H1 (cell line): ENCODE data around the gene PLEKHG2. TPM values are rescaled to one million over a fixed set of nuclear protein-coding genes. Genes with fewer than 3 reads are reported as not detected.

Source experiments
- CTCF ChIA-PET: fragments of 300-600 bp; sonication (Branson Sonifier 250); formaldehyde crosslinking; loops from one replicate; lab custom pipeline; 2021; ENCODE audit not compliant: partially characterized antibody; lab: Charles Lee
- POLR2A ChIA-PET: fragments of 300-600 bp; sonication (Branson Sonifier 250); formaldehyde crosslinking; loops from one replicate; lab custom pipeline; 2021; ENCODE audit warnings: inconsistent platforms; ENCODE audit not compliant: partially characterized antibody; lab: Charles Lee
- DNase-seq, 2 experiments: peaks; one replicate each; pipeline versions ENCODE4 v3.0.0 to v3.0.0-alpha.2; 2010 to 2022; ENCODE audit warnings: low spot score in 2 of 2, low read depth in 1 of 2, mixed read lengths in 1 of 2
- FAIRE-seq: peaks from 2 replicates; lab custom pipeline; 2011; peaks lifted over from hg19 to GRCh38; lab: Jason Lieb, UNC
- H2AFZ ChIP-seq: 2 replicates; pipeline ENCODE4 v1.8.1; 2012; ENCODE audit warnings: low read length, inconsistent platforms
- H2AK5ac ChIP-seq: 2 replicates; pipeline ENCODE4 v1.6.1; 2013; ENCODE audit warnings: low read depth, low read length
- H2BK120ac ChIP-seq: replicated peaks from 2 replicates; pipeline ENCODE3; 2013; ENCODE audit warnings: low read depth, low read length, inconsistent platforms
- H2BK12ac ChIP-seq: 2 replicates; pipeline ENCODE4 v1.6.1; 2013; ENCODE audit warnings: low read depth, low read length
- H2BK15ac ChIP-seq: 2 replicates; pipeline ENCODE4 v1.6.1; 2013; ENCODE audit warnings: low read length
- H2BK20ac ChIP-seq: 2 replicates; pipeline ENCODE4 v1.6.1; 2013; ENCODE audit warnings: low read length
- H2BK5ac ChIP-seq: 2 replicates; pipeline ENCODE4 v1.6.1; 2013; ENCODE audit warnings: low read depth, low read length
- H3K14ac ChIP-seq: 2 replicates; pipeline ENCODE4 v1.6.1; 2013; ENCODE audit warnings: inconsistent platforms; ENCODE audit not compliant: insufficient read length
- H3K18ac ChIP-seq: 2 replicates; pipeline ENCODE4 v1.6.1; 2013; ENCODE audit warnings: low read length; ENCODE audit errors: extremely low read depth
- H3K23ac ChIP-seq: 2 replicates; pipeline ENCODE4 v1.6.1; 2013; ENCODE audit warnings: inconsistent platforms; ENCODE audit not compliant: insufficient read length
- H3K23me2 ChIP-seq: 2 replicates; pipeline ENCODE4 v1.6.1; 2013; ENCODE audit warnings: low read depth, low read length
- H3K27ac ChIP-seq: 2 replicates; pipeline ENCODE4 v1.6.1; 2011; ENCODE audit warnings: low read depth, low read length, inconsistent platforms
- H3K27me3 ChIP-seq, 4 experiments: replicated peaks in 1 of 4; 1 replicate in 1 of 4; 2 replicates in 3 of 4; pipeline versions ENCODE4 v1.6.1 to v1.8.1; 2011 to 2013; ENCODE audit warnings: low read length in 3 of 4, mild to moderate bottlenecking in 3 of 4, inconsistent platforms in 2 of 4, mixed read lengths in 2 of 4, moderate library complexity in 1 of 4; ENCODE audit not compliant: control insufficient read depth in 3 of 4, insufficient read depth in 3 of 4; ENCODE audit errors: extremely low read depth in 1 of 4
- H3K36me3 ChIP-seq, 4 experiments: 2 replicates each; pipeline versions ENCODE4 v1.6.1 to v1.8.1; 2011 to 2013; ENCODE audit warnings: mild to moderate bottlenecking in 4 of 4, low read length in 3 of 4, moderate library complexity in 2 of 4, control low read depth in 1 of 4, inconsistent platforms in 1 of 4; ENCODE audit not compliant: insufficient read depth in 4 of 4, control insufficient read depth in 2 of 4
- H3K4ac ChIP-seq: replicated peaks from 2 replicates; pipeline ENCODE3; 2013; ENCODE audit warnings: low read length, low read depth, mixed read lengths, inconsistent platforms; ENCODE audit not compliant: insufficient read length
- H3K4me1 ChIP-seq, 4 experiments: replicated peaks in 1 of 4; 1 replicate in 1 of 4; 2 replicates in 3 of 4; pipeline versions ENCODE4 v1.6.1 to v1.8.1; 2011 to 2013; ENCODE audit warnings: low read length in 3 of 4, inconsistent platforms in 2 of 4, mixed read lengths in 1 of 4; ENCODE audit not compliant: insufficient read depth in 4 of 4, control insufficient read depth in 3 of 4
- H3K4me2 ChIP-seq, 2 experiments: 2 replicates each; pipeline versions ENCODE4 v1.6.1 to v1.8.1; 2011 to 2013; ENCODE audit warnings: low read depth in 2 of 2, low read length in 2 of 2, control low read depth in 1 of 2, inconsistent platforms in 1 of 2, mild to moderate bottlenecking in 1 of 2; ENCODE audit not compliant: insufficient read depth in 1 of 2
- H3K4me3 ChIP-seq, 4 experiments: fragments of 200-600, 300-600 bp in 1 of 4; sonication (generic), shearing (Covaris generic), sonication (Bioruptor Twin) in 1 of 4; 2 replicates each; pipeline versions ENCODE4 v1.5.1 to v1.8.1; 2011 to 2016; ENCODE audit warnings: low read length in 4 of 4, low read depth in 3 of 4, control low read depth in 2 of 4, inconsistent platforms in 2 of 4, mild to moderate bottlenecking in 2 of 4, mixed read lengths in 1 of 4, moderate library complexity in 1 of 4; ENCODE audit not compliant: insufficient read depth in 2 of 4; ENCODE audit errors: extremely low read depth in 1 of 4
- H3K56ac ChIP-seq: replicated peaks from 2 replicates; pipeline ENCODE3; 2013; ENCODE audit warnings: low read depth, mild to moderate bottlenecking, mixed read lengths, low read length, inconsistent platforms; ENCODE audit not compliant: insufficient read length
- H3K79me1 ChIP-seq: 2 replicates; pipeline ENCODE4 v1.6.1; 2013; ENCODE audit warnings: low read depth, low read length, control low read depth
- H3K79me2 ChIP-seq, 2 experiments: 2 replicates each; pipeline versions ENCODE4 v1.6.1 to v1.8.1; 2012 to 2013; ENCODE audit warnings: low read length in 2 of 2, mild to moderate bottlenecking in 2 of 2, inconsistent platforms in 1 of 2; ENCODE audit not compliant: insufficient read depth in 2 of 2, control insufficient read depth in 1 of 2
- H3K9ac ChIP-seq, 4 experiments: replicated peaks in 1 of 4; 1 replicate in 1 of 4; 2 replicates in 3 of 4; pipeline versions ENCODE4 v1.6.1 to v1.8.1; 2011 to 2013; ENCODE audit warnings: low read depth in 3 of 4, low read length in 3 of 4, control low read depth in 2 of 4, mild to moderate bottlenecking in 2 of 4, moderate library complexity in 2 of 4, inconsistent platforms in 1 of 4; ENCODE audit errors: extremely low read depth in 1 of 4
- H3K9me3 ChIP-seq, 2 experiments: 2 replicates each; pipeline versions ENCODE4 v1.6.1 to v1.8.1; 2012 to 2013; ENCODE audit warnings: mild to moderate bottlenecking in 2 of 2, moderate library complexity in 2 of 2, control low read depth in 1 of 2, inconsistent platforms in 1 of 2, low read depth in 1 of 2, low read length in 1 of 2, mixed read lengths in 1 of 2; ENCODE audit not compliant: insufficient read depth in 2 of 2
- H4K20me1 ChIP-seq, 2 experiments: replicated peaks in 1 of 2; 2 replicates each; pipeline versions ENCODE3 to v1.8.1; 2011 to 2013; ENCODE audit warnings: inconsistent platforms in 2 of 2, low read length in 2 of 2, mild to moderate bottlenecking in 1 of 2; ENCODE audit not compliant: insufficient read depth in 2 of 2, control insufficient read depth in 1 of 2
- H4K5ac ChIP-seq: 2 replicates; pipeline ENCODE4 v1.6.1; 2013; ENCODE audit warnings: low read length, low read depth, mixed read lengths, inconsistent platforms; ENCODE audit not compliant: insufficient read length
- H4K8ac ChIP-seq: 2 replicates; pipeline ENCODE4 v1.8.0; 2013; ENCODE audit warnings: mild to moderate bottlenecking, moderate library complexity, low read length, inconsistent platforms; ENCODE audit not compliant: insufficient read depth; ENCODE audit errors: extremely low read depth
- H4K91ac ChIP-seq: replicated peaks from 2 replicates; pipeline ENCODE3; 2013; ENCODE audit warnings: low read length, mixed read lengths, inconsistent platforms; ENCODE audit not compliant: insufficient read length
- FOSL1 ChIP-seq: IDR thresholded peaks from 2 replicates; pipeline ENCODE4 v1.6.1; 2011; ENCODE audit warnings: mild to moderate bottlenecking, low read depth, low read length, moderate library complexity; ENCODE audit not compliant: insufficient read depth
- SIRT6 ChIP-seq: IDR thresholded peaks from one replicate; pipeline ENCODE4 v1.7.1; 2012; ENCODE audit warnings: low read length, inconsistent platforms
- WGBS, 2 experiments: shearing (Covaris generic) in 1 of 2; methylation state at CpG; one replicate each; pipeline versions ENCODE4 v1.1.6 to v1.1.7; 2013 to 2015; ENCODE audit warnings: low lambda C conversion rate in 2 of 2, mixed read lengths in 2 of 2, inconsistent platforms in 1 of 2, low coverage in 1 of 2, missing lambda C conversion rate in 1 of 2; ENCODE audit not compliant: insufficient replicate concordance in 2 of 2, insufficient coverage in 1 of 2, insufficient read length in 1 of 2; ENCODE audit errors: extremely low coverage in 1 of 2, missing lambda C conversion rate in 1 of 2; 5-methylcytosine and 5-hydroxymethylcytosine counted together
- polyA plus RNA-seq, 7 experiments: library from polyadenylated mRNA; depleted of rRNA in 3 of 7; stranded (reverse) in 5 of 7; unstranded in 2 of 7; fragments of >200 nt in 5 of 7; fragments of 200-250 nt in 2 of 7; gene quantifications; 1 replicate in 5 of 7; 2 replicates in 1 of 7; 4 replicates in 1 of 7; pipeline versions ENCODE4 v1.2.1 to v1.2.3, GENCODE V29; 2011 to 2013; ENCODE audit warnings: missing spikeins in 2 of 7, mixed read lengths in 2 of 7
- total RNA-seq: library from RNA; stranded (reverse); fragmentation: NEBNext Ultra II Directional; extraction: Animal tissue kit (Norgen Biotek cat#: 25700); gene quantifications from 2 replicates; pipeline ENCODE4 v1.2.1, GENCODE V29; 2021

Gene PLEKHG2
- total and polyA plus RNA-seq, 2 of the 8 experiments (the other 6 are each of a cell fraction or from before 2014, with no cell fraction given): 16.9 to 65.7 TPM

DNA sequence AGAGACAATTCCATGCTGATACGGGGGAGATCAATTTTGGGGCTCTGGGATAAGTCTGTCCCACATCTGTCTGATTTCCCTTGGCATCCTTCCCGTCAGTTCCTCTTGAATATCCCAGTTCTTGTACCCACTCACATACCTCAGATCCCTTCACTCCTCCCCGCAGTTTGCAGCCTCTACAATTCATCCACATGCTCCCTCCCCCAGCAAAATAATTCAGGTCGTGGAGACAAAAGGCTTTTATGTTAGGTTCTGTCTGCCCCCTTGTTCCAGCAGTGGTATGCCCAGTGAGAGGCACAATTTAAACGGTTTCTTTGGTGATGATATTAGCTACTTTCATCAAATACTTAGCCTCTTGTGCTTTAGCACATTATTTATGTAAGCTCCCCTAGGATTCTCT is 13.7 kb downstream of the PLEKHG2 start:
- Histone ChIP-seq H3K23me2 (peaks cover 5% of the 10 kb centered on the region), H2AFZ (no peak overlapping the region), H3K4me3 (no peak overlapping the region), H3K79me2 (no peaks in the 10 kb centered on the region), H3K18ac (peak overlapping the region; percentile 16; the same call in 1 of the 2 replicates), H3K4me1 (peaks cover 5 to 18% (median 13%) of the 10 kb centered on the region in 4 experiments), H2BK12ac (no peak overlapping the region), H4K8ac (no peak overlapping the region), H3K9me3 (no peaks in the 10 kb centered on the region), H3K56ac (no peak overlapping the region), H2BK120ac (no peak overlapping the region), H3K27ac (no peak overlapping the region), H3K27me3 (no peaks in the 10 kb centered on the region), H2AK5ac (no peak overlapping the region; the same call in 1 of the 2 replicates), H3K14ac (no peak overlapping the region), H3K9ac (no peak overlapping the region), H2BK15ac (no peak overlapping the region), H3K4ac (no peak overlapping the region), H3K79me1 (no peaks in the 10 kb centered on the region), H2BK20ac (no peak overlapping the region), H3K4me2 (no peak overlapping the region; a peak in 1 of 4 replicates), H4K91ac (no peak overlapping the region), H2BK5ac (no peak overlapping the region), H3K36me3 (peaks cover 14 to 36% (median 28%) of the 10 kb centered on the region in 4 experiments), H4K20me1 (peaks cover 0 to 5% of the 10 kb centered on the region in 2 experiments), H3K23ac (no peak overlapping the region), H4K5ac (no peak overlapping the region)
- FAIRE-seq: peak; percentile 42
- 83% methylated on average over 5 of the region's 5 CpGs; no CpG with 5 or more reads in 1 of the 2 experiments for WGBS, 2 experiments
- no peak for DNase-seq
- TF ChIP-seq FOSL1 (no peak), SIRT6 (no peak)
- POLR2A ChIA-PET: interaction anchor here (3.4 to 47.8 kb wide), 6 partner anchors 3 to 36 kb away, joined by 22 to 1154 read pairs (median 28); partner anchors contain the start of genes MED29, PAF1, PLEKHG2 and RPS16
- CTCF ChIA-PET: interaction anchor here (0.6 to 3.1 kb wide), 5 partner anchors 12 to 74 kb away, joined by 3 to 14 read pairs (median 5); no protein-coding TSS in a partner anchor
